A673 (cell line): ENCODE results near the gene PRKAG2. TPM values are rescaled to one million over a fixed set of nuclear protein-coding genes. Genes with fewer than 3 reads are reported as not detected.

ENCODE experiments used
- BruUV-seq: library from RNA; stranded (reverse); fragments of 400-500 nt; replicated peaks from 2 replicates; lab custom pipeline; 2021; lab: Mats Ljungman, UMichigan
- CTCF ChIA-PET: fragments of 300-600 bp; sonication (Branson Sonifier 250); formaldehyde crosslinking; loops from one replicate; lab custom pipeline; 2022; ENCODE audit warnings: antibody characterized with exemption; lab: Charles Lee
- POLR2A ChIA-PET: fragments of 300-600 bp; sonication (Branson Sonifier 250); formaldehyde crosslinking; loops from one replicate; lab custom pipeline; 2022; ENCODE audit warnings: antibody characterized with exemption; ENCODE audit not compliant: low non-redundant PET; lab: Charles Lee
- DNase-seq: peaks from one replicate; pipeline ENCODE4 v3.0.0-alpha.2; 2015; ENCODE audit warnings: low spot score
- H3K27ac ChIP-seq: fragments of 200-600 bp; sonication (generic); 2 replicates; pipeline ENCODE4 v1.5.1; 2016; ENCODE audit warnings: mixed run types, low read depth, mild to moderate bottlenecking, mixed read lengths, antibody characterized with exemption, low read length; ENCODE audit not compliant: poor library complexity, severe bottlenecking
- H3K27me3 ChIP-seq: fragments of 200-600 bp; sonication (generic); replicated peaks from 2 replicates; pipeline ENCODE4 v1.6.1; 2017; ENCODE audit warnings: mixed run types, low read depth, mild to moderate bottlenecking, mixed read lengths, antibody characterized with exemption, low read length; ENCODE audit not compliant: insufficient read depth, poor library complexity
- H3K36me3 ChIP-seq: fragments of 200-600 bp; sonication (generic); 2 replicates; pipeline ENCODE4 v1.6.1; 2016; ENCODE audit warnings: mixed run types, mild to moderate bottlenecking, mixed read lengths, antibody characterized with exemption, low read length; ENCODE audit not compliant: insufficient read depth, poor library complexity, severe bottlenecking
- H3K4me1 ChIP-seq: fragments of 200-600 bp; sonication (generic); 2 replicates; pipeline ENCODE4 v1.6.1; 2017; ENCODE audit warnings: mixed run types, mild to moderate bottlenecking, mixed read lengths, antibody characterized with exemption, low read length; ENCODE audit not compliant: insufficient read depth, poor library complexity, severe bottlenecking
- H3K4me3 ChIP-seq: fragments of 200-600 bp; sonication (generic); 2 replicates; pipeline ENCODE4 v1.5.1; 2016; ENCODE audit warnings: low read depth, mixed run types, mild to moderate bottlenecking, mixed read lengths, low read length; ENCODE audit not compliant: poor library complexity, severe bottlenecking
- H3K9me3 ChIP-seq: fragments of 200-600 bp; sonication (generic); 2 replicates; pipeline ENCODE4 v1.6.1; 2016; ENCODE audit warnings: mixed run types, low read depth, mild to moderate bottlenecking, mixed read lengths, antibody characterized with exemption, low read length; ENCODE audit not compliant: poor library complexity, severe bottlenecking
- CTCF ChIP-seq: fragments of 300-800, 200-600 bp; sonication (generic); conservative IDR thresholded peaks from 2 replicates; pipeline ENCODE4 v1.5.1; 2017; ENCODE audit warnings: low read depth, mild to moderate bottlenecking, antibody characterized with exemption, low read length, moderate library complexity, mixed read lengths
- EZH2 ChIP-seq: fragments of 200-600 bp; sonication (generic); IDR thresholded peaks from 2 replicates; pipeline ENCODE4 v1.6.1; 2017; ENCODE audit warnings: borderline replicate concordance, low read depth, mild to moderate bottlenecking, mixed read lengths, antibody characterized with exemption, low read length; ENCODE audit not compliant: poor library complexity, severe bottlenecking
- intact Hi-C: fragments of 100-400 bp; cut with micrococcal nuclease; formaldehyde crosslinking; loops from one replicate; pipeline ENCODE4 v1.10.0; 2022; ENCODE audit not compliant: unreplicated experiment
- total RNA-seq: library from RNA; stranded (reverse); gene quantifications from 2 replicates; pipeline ENCODE4 v1.2.3, GENCODE V29; 2021

PRKAG2 gene
- total RNA-seq, 1 experiment from 2014 or later: 11.6 TPM

- no peak for DNase-seq
- BruUV-seq: no TSS peak
- intact Hi-C loops: no loop called here
- ChIA-PET CTCF (no interaction called here), POLR2A (no interaction called here)
- H3K9me3 ChIP-seq: peaks cover 4% of the 10 kb centered on the region
- no peak overlapping the region for H3K4me3 ChIP-seq
- no peaks in the 10 kb centered on the region for H3K27me3 ChIP-seq
- H3K4me1 ChIP-seq: peaks cover 22% of the 10 kb centered on the region
- H3K27ac ChIP-seq: no peak overlapping the region
- H3K36me3 ChIP-seq: no peaks in the 10 kb centered on the region
- TF ChIP-seq CTCF: no peak
- TF ChIP-seq EZH2: no peak
Measured at GRCh38 chr7:151735186-151735850, 141.6 kb downstream of the PRKAG2 start.

- TF ChIP-seq EZH2 (no peak), CTCF (no peak)
- no TSS peak for BruUV-seq
- Histone ChIP-seq H3K36me3 (no peaks in the 10 kb centered on the region), H3K9me3 (no peaks in the 10 kb centered on the region), H3K4me3 (no peak overlapping the region), H3K27ac (no peak overlapping the region), H3K4me1 (peaks cover 22% of the 10 kb centered on the region), H3K27me3 (no peaks in the 10 kb centered on the region)
- intact Hi-C loops: no loop called here
- DNase-seq: no peak
- POLR2A ChIA-PET: no interaction called here
- CTCF ChIA-PET: no interaction called here
Measured at GRCh38 chr7:151732834-151733592, 143.9 kb downstream of the PRKAG2 start.

GRCh38 chr7:151732292-151732691 is 144.6 kb downstream of the PRKAG2 start:
- H3K4me3 ChIP-seq: no peak overlapping the region
- ChIA-PET CTCF (no interaction called here), POLR2A (no interaction called here)
- no peak for DNase-seq
- no peaks in the 10 kb centered on the region for H3K36me3 ChIP-seq
- H3K27ac ChIP-seq: no peak overlapping the region
- no TSS peak for BruUV-seq
- H3K27me3 ChIP-seq: no peaks in the 10 kb centered on the region
- H3K9me3 ChIP-seq: no peaks in the 10 kb centered on the region
- no peak for TF ChIP-seq CTCF
- H3K4me1 ChIP-seq: peaks cover 22% of the 10 kb centered on the region
- intact Hi-C loops: no loop called here
